ENCODE measurements around the gene SIGLEC1. TPM values are rescaled to one million over a fixed set of nuclear protein-coding genes. Genes with fewer than 3 reads are reported as not detected.

The SIGLEC1 gene
- total and polyA plus RNA-seq, 12 donors = 1.3 to 22.4 (median 2.8) TPM

GRCh38 chr20:3721912-3722311, 9.5 kb upstream of the SIGLEC1 start:
- peaks cover 0 to 22% (median 3%) of the 10 kb centered on the region in 7 donors for H3K27me3 ChIP-seq
- no peak for TF ChIP-seq CTCF (IDR thresholded peaks at IDR 0.05)
- no peak overlapping the region for H3K4me3 ChIP-seq
- 92 to 94% methylated on average over 4 of the region's 4 CpGs for WGBS, 2 donors
- intact Hi-C loops (cut with DNase I) = loop anchor here in 1 of 10 donors (5.0 kb wide), 1 partner anchor 45 kb away; the partner anchor contains the start of gene ADISSP
- no peaks in the 10 kb centered on the region for H3K9me3 ChIP-seq
- H3K4me1 ChIP-seq = peaks cover 0 to 6% (median under 1%) of the 10 kb centered on the region in 9 donors
- ATAC-seq (no peak), DNase-seq (no peak)
- no peaks in the 10 kb centered on the region for H3K36me3 ChIP-seq
- H3K27ac ChIP-seq = no peak overlapping the region

- Histone ChIP-seq H3K4me1 (peaks cover 0 to 5% (median 0%) of the 10 kb centered on the region in 9 donors), H3K9me3 (no peaks in the 10 kb centered on the region), H3K4me3 (no peak overlapping the region), H3K27me3 (peaks cover 0 to 9% (median 2%) of the 10 kb centered on the region in 7 donors), H3K36me3 (no peaks in the 10 kb centered on the region), H3K27ac (no peak overlapping the region)
- ATAC-seq (no peak), DNase-seq (no peak)
- WGBS, 2 donors = 67% methylated on average over 6 of the region's 6 CpGs
- intact Hi-C loops (cut with DNase I) = loop anchor here in 1 of 10 donors (5.0 kb wide), 1 partner anchor 47 kb away; the partner anchor contains the start of gene ADISSP
- no peak for TF ChIP-seq CTCF (IDR thresholded peaks at IDR 0.05)
These were observed 8.2 kb upstream of the SIGLEC1 start for GRCh38 chr20:3720626-3721025.

- Histone ChIP-seq H3K27me3 (peaks cover 0 to 4% (median 0%) of the 10 kb centered on the region in 7 donors), H3K4me1 (peaks cover 0 to 5% (median 0%) of the 10 kb centered on the region in 9 donors), H3K27ac (no peak overlapping the region), H3K4me3 (no peak overlapping the region), H3K36me3 (no peaks in the 10 kb centered on the region), H3K9me3 (no peaks in the 10 kb centered on the region)
- WGBS, 2 donors = 85 to 88% methylated on average over 2 of the region's 2 CpGs
- no peak for DNase-seq
- no peak for ATAC-seq
- TF ChIP-seq CTCF (IDR thresholded peaks at IDR 0.05) = no peak
- intact Hi-C loops (cut with DNase I) = loop anchor here in 1 of 10 donors (5.0 kb wide), 1 partner anchor 47 kb away; the partner anchor contains the start of gene ADISSP
These were observed 7.7 kb upstream of the SIGLEC1 start for GRCh38 chr20:3720068-3720467.

GRCh38 chr20:3719046-3719445, 6.6 kb upstream of the SIGLEC1 start:
- Histone ChIP-seq H3K9me3 (no peaks in the 10 kb centered on the region), H3K4me1 (peaks cover 0 to 8% (median 0%) of the 10 kb centered on the region in 9 donors), H3K27ac (no peak overlapping the region), H3K36me3 (no peaks in the 10 kb centered on the region), H3K27me3 (peaks cover 0 to 4% (median 0%) of the 10 kb centered on the region in 7 donors), H3K4me3 (no peak overlapping the region)
- DNase-seq (no peak), ATAC-seq (no peak)
- WGBS, 2 donors = 89 to 90% methylated on average over 4 of the region's 4 CpGs
- no peak for TF ChIP-seq CTCF (IDR thresholded peaks at IDR 0.05)
- intact Hi-C loops (cut with DNase I) = loop anchor here in 5 of 10 donors (5.0 to 10.0 kb wide), 3 partner anchors 33 to 154 kb away; partner anchors contain the start of gene ADISSP (in 4 of the 5)
